Measurements from ENCODE around the gene SLC4A3.

Gene SLC4A3, protein sequence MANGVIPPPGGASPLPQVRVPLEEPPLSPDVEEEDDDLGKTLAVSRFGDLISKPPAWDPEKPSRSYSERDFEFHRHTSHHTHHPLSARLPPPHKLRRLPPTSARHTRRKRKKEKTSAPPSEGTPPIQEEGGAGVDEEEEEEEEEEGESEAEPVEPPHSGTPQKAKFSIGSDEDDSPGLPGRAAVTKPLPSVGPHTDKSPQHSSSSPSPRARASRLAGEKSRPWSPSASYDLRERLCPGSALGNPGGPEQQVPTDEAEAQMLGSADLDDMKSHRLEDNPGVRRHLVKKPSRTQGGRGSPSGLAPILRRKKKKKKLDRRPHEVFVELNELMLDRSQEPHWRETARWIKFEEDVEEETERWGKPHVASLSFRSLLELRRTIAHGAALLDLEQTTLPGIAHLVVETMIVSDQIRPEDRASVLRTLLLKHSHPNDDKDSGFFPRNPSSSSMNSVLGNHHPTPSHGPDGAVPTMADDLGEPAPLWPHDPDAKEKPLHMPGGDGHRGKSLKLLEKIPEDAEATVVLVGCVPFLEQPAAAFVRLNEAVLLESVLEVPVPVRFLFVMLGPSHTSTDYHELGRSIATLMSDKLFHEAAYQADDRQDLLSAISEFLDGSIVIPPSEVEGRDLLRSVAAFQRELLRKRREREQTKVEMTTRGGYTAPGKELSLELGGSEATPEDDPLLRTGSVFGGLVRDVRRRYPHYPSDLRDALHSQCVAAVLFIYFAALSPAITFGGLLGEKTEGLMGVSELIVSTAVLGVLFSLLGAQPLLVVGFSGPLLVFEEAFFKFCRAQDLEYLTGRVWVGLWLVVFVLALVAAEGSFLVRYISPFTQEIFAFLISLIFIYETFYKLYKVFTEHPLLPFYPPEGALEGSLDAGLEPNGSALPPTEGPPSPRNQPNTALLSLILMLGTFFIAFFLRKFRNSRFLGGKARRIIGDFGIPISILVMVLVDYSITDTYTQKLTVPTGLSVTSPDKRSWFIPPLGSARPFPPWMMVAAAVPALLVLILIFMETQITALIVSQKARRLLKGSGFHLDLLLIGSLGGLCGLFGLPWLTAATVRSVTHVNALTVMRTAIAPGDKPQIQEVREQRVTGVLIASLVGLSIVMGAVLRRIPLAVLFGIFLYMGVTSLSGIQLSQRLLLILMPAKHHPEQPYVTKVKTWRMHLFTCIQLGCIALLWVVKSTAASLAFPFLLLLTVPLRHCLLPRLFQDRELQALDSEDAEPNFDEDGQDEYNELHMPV

DNA sequence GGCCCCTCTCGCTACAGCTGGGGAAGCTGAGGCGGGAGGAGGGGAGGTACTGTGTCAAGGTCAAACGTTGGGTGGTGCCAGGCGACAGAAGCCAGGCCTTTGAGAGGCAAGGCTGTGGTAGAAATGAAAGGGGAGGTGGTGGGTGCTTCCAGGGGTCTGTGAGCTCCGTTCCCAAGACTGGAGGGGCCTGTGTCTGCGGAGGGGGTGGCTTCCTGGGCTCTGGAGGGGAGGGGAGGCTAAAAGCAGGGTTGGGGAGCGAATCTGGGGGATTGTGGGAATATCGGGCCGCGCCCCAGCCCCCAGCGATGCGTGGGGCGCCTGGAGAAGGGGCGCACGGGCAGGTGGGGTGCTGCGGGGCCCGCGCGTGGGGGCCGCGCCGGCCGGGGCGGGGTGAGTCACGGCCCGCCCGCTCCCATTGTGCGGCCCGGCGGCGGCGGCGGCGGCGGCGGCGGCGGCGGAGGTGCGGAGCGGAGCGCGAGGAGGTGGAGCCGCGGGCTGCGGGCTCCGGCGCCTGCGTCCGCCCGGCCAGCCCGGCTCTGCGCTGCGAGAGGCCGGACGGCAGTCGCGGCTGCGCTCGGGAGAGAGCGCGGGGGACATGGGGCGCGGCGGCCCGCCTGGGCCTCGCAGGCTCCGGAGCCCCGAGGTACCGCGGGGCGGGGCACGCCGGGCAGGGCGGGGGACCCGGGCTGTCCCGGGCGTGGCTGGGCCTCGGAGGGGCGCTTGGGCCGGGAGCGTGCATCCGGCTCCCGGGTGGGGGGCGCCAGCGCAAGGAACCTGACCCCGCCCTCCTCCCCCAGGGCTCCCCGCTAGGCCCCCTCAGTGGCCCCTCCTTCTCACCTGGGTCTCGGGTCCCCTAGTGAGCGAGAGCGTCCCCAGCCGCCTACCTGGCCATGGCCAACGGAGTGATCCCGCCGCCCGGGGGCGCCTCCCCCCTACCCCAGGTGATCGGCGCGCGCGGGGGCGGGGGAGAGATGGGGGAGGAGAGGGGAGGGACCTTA, at the start of gene SLC4A3:
SLC4A3 (plus strand) TSS at position 528 of the 998 bp plus-strand sequence; CDS start at position 891, 363 bp downstream.
- Histone ChIP-seq H3K27me3 (ENCODE audit: insufficient read depth, low read depth, severe bottlenecking) (no peaks in the 10 kb centered on the region), H3K27ac (peak within 1 kb of the TSS; percentile 55), H3K36me3 (no peaks in the 10 kb centered on the region), H3K9me3 (ENCODE audit: severe bottlenecking) (no peaks in the 10 kb centered on the region), H3K4me3 (ENCODE audit: low read depth, low read length) (peak within 1 kb of the TSS; percentile 51)
- TF ChIP-seq, protein P1, sequence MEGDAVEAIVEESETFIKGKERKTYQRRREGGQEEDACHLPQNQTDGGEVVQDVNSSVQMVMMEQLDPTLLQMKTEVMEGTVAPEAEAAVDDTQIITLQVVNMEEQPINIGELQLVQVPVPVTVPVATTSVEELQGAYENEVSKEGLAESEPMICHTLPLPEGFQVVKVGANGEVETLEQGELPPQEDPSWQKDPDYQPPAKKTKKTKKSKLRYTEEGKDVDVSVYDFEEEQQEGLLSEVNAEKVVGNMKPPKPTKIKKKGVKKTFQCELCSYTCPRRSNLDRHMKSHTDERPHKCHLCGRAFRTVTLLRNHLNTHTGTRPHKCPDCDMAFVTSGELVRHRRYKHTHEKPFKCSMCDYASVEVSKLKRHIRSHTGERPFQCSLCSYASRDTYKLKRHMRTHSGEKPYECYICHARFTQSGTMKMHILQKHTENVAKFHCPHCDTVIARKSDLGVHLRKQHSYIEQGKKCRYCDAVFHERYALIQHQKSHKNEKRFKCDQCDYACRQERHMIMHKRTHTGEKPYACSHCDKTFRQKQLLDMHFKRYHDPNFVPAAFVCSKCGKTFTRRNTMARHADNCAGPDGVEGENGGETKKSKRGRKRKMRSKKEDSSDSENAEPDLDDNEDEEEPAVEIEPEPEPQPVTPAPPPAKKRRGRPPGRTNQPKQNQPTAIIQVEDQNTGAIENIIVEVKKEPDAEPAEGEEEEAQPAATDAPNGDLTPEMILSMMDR (IDR thresholded peaks at IDR 0.05; ENCODE audit: low read depth, low read length): peak; percentile 17; the same call in 1 of the 2 replicates
- peak; percentile 52 for DNase-seq

DNA sequence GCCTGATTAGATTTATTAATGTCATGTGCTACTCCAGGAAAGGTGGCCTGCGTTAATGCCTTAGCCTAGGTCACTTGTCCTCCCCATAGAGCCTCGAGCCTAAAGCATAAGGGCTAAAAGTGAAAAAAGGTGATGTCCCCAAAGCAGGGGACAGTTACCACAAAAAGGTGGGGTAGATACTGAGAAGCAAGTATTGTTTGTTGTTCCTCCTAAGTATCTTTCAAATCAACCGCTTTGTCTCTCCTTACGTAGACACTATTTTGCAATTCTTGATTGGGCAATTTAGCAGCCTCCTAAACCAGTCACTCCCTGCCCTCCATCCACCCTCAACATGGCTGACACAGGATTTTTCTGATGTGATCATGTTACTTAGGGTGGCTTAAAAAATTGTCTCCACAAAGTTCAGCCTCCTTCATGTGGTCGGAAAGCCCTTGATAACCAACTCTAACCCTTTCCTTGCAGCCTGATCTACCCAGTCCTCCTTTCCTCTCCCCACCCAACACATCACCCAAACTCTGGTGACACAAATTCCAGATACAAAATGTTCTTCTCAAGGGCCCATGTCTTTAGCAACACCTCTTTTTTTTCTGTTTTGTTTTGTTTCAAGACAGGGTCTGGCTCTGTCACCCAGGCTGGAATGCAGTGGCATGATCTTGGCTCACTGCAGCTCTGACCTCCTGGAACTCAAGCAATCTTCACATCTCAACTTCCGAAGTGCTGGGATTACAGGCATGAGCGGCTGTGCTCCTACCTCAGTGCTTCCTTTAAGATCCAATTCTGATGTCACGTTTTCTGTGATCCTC, 48.4 kb upstream of the SLC4A3 start:
- no peak overlapping the region for H3K27ac ChIP-seq
- no peaks in the 10 kb centered on the region for H3K36me3 ChIP-seq
- H3K9me3 ChIP-seq (ENCODE audit: severe bottlenecking): no peaks in the 10 kb centered on the region
- DNase-seq: no peak
- H3K4me3 ChIP-seq (ENCODE audit: low read depth, low read length): no peak overlapping the region
- TF ChIP-seq, protein P1 (IDR thresholded peaks at IDR 0.05; ENCODE audit: low read depth, low read length): no peak
- H3K27me3 ChIP-seq (ENCODE audit: insufficient read depth, low read depth, severe bottlenecking): no peaks in the 10 kb centered on the region

DNA sequence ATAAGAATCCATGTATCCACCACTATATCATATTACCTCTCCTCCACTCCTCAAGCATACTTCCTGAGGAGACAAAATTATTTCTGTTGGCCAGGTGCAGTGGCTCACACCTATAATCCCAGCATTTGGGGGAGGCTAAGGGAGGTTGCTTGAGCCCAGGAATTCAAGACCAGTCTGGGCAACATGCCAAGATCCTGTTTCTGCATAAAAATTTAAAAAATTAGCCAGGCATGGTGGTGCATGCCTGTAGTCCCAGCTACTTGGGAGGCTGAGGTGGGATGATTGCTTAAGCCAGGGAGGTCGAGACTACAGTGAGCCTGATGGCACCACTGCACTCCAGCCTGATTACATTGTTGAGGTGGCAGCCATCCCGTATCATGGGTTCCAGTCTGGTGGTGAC, 46.1 kb upstream of the SLC4A3 start:
- no peak for DNase-seq
- H3K36me3 ChIP-seq: no peaks in the 10 kb centered on the region
- H3K27ac ChIP-seq: no peak overlapping the region
- TF ChIP-seq, protein P1 (IDR thresholded peaks at IDR 0.05; ENCODE audit: low read depth, low read length): no peak
- no peak overlapping the region for H3K4me3 ChIP-seq (ENCODE audit: low read depth, low read length)
- H3K27me3 ChIP-seq (ENCODE audit: insufficient read depth, low read depth, severe bottlenecking): no peaks in the 10 kb centered on the region
- H3K9me3 ChIP-seq (ENCODE audit: severe bottlenecking): no peaks in the 10 kb centered on the region

DNA sequence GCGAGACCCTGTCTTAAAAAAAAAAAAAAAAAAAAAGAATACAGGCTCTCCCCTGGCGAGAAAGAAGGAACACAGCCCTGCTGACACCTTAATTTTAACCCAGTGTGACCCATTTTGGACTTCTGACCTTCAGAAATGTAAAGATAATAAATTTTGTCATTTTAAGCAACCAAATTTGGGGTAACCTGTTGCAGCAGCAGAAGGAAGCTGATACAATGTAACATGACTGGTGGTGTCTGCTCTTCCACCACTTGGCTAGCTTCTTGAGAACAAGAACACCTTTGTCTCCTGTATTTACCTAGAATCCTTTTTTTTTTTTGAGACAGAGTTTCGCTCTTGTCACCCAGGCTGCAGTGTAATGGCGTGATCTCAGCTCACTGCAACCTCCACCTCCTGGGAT, 36.3 kb upstream of the SLC4A3 start:
- TF ChIP-seq, protein P1 (IDR thresholded peaks at IDR 0.05; ENCODE audit: low read depth, low read length): no peak
- Histone ChIP-seq H3K36me3 (no peaks in the 10 kb centered on the region), H3K4me3 (ENCODE audit: low read depth, low read length) (no peak overlapping the region), H3K27ac (no peak overlapping the region), H3K27me3 (ENCODE audit: insufficient read depth, low read depth, severe bottlenecking) (no peaks in the 10 kb centered on the region), H3K9me3 (ENCODE audit: severe bottlenecking) (no peaks in the 10 kb centered on the region)
- no peak for DNase-seq
